NCI-H1092 (cell line): ENCODE data around the gene TFAP2C.

Experiments used
- DNase-seq: peaks from one replicate; lab custom pipeline; 2025; lab: John Stamatoyannopoulos, UW

The TFAP2C gene

DNA sequence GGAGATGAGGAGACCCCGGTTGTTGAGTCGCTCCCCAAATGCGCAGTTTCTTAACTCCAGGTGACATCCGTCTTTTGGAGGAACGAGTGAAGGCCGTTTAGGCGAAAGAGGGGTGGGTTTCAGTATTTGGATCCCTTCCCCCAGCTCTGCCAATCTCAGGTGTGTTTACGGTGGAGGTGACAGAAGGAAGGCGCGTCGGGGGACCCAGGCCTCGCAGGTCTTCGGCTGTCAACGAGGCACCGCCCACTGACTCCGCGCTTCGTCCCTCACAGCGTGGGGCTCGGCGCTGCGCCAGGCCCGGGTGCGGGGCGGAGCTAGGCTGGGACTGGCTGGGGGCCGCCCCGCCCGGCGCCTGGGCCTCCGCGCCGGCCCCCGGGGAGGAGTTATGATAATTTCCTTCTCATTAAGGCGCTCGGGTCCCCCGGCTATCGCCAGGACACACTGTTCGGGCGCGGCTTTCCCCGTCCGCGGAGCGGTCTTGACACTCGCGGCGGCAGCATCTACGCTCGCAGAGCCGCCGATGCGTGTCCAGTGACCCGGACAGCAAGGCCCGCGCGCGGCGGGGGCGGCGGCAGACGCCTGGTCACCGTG lies at the start of gene TFAP2C:
TSS of gene TFAP2C (plus strand) at position 434 of the 591 bp plus-strand sequence. CDS start 239 bp downstream, outside the sequence.
- DNase-seq, result no peak

DNA sequence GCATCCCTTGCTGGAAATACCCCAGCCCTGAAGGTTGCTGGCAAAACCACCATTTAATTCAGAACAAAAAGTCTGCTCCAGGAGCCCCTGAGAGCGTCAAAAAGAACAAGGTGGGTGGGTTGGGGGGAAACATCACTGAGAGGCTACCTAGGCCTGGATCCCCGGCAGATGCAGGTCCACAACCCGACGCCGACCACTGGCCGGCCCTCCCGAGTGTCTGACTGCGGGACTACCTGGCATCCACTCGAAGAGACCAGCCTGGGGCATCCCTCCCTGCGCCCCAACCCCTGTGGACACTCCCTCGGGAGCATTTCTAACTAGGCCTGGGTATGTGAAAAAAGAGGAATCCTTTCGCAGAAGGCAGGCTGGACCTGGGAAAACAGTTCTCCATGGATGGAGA lies 48.9 kb upstream of the TFAP2C start:
- no peak for DNase-seq

- no peak for DNase-seq
Measured at GRCh38 chr20:56581701-56582100, 47.4 kb upstream of the TFAP2C start.

DNA sequence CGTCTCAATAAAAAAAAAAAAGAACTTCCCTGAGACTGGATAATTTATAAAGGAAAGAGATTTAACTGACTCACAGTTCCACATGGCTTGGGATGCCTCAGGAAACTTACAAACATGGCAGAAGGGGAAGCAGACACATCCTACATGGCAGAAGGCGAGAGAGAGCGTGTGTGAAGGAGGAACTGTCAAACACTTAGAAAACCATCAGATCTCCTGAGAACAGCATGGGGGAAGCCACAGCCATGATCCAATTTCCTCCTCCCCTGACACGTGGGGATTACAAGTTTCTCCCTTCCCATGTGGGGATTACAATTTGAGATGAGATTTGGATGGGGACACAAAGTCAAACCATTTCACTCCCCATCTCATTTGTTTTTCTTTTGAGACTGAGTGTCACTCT lies 46.6 kb upstream of the TFAP2C start:
- DNase-seq, result no peak

DNA sequence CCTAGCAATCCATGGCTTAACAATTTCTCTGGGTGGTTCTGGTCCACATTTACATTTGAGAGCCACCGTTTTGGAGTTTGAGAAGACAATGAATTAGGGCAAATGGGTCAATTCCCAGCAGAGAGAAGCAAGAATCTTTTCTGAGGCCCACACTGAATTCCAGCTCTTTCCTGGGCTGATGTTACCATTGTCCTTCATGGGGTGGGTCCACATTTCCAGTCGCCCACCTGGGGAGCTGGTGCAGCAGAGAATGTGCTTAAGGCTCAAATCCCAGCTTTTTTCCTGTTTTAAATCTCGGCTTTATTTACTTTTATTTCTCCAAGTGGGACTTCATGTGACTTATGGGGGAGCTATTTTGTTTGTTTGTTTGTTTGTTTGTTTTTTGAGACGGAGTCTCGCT lies 44.2 kb upstream of the TFAP2C start:
- no peak for DNase-seq

DNA sequence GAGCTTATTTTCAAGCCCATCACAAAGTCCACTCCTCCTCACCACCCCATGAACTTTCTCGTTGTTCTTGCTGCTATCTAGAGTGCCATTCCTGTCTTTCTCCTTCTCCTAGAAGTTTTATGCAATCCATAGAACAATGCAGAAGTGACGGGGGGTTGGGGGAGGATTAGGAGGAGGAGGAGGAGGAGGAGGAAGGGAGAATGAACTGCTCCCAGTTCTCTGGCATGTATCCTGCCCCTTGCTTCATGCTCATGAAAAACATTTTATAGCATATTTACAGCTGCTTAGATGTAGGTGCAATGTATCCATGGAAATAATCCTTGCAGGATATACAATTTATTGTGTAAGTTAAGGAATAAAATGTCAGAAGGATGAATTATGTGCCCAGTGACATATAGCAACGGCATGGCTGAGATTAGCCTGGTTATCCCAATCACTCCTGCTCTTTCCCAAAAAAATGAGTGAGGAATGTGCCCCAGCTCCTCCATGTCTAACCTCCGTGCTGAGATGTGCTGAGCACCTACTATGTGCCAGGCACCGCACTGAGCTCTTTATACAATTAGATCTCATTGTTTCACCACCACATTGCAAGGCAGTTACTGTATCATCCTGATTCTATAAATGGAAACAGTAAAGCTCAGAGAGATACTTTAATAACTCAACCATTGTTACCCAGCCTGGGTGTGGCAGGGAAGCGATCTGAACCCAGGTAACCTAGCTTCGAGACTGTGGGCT lies 41.6 kb upstream of the TFAP2C start:
- DNase-seq, result no peak

DNA sequence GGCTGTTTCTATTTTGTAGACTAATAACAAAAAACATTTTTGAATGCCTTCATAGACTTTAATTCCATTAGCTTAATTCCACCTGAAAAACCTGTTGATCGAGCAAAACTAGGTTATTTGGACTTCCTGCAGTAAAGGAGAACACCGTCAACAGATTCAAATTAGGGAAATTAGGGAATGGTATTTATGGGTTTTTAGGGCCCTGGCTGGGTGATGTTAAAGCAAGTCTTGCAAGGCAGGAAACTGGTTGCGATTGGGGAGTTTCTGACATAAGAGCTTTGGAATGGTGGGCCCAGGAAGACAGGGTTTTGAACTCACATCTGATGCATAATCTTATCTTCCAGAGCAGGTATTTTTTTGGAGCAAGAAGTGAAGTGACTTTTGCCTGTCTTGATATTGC lies 40.1 kb upstream of the TFAP2C start:
- no peak for DNase-seq

GRCh38 chr20:56589633-56590032 lies 39.5 kb upstream of the TFAP2C start:
- no peak for DNase-seq

DNA sequence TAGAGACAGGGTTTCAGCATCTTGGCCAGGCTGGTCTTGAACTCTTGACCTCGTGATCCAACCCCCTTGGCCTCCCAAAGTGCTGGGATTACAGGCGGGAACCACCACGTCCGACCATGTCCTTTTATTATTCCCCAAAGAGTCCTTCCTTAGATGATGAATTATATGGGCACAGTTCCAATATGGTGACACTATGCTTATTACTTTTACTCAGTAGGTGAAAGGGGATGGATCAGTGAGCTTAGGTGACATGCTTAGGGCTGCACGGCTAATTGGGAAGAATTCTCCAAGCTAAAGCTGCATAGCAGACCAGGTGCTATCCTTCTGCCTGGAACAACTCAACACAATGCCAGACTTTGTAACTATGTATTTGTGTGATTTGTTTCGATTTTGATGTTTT lies 38.2 kb upstream of the TFAP2C start:
- DNase-seq, result no peak

- no peak for DNase-seq
Measured at GRCh38 chr20:56592211-56592610, 36.9 kb upstream of the TFAP2C start.

GRCh38 chr20:56592817-56593216 lies 36.3 kb upstream of the TFAP2C start:
- DNase-seq, result no peak

DNA sequence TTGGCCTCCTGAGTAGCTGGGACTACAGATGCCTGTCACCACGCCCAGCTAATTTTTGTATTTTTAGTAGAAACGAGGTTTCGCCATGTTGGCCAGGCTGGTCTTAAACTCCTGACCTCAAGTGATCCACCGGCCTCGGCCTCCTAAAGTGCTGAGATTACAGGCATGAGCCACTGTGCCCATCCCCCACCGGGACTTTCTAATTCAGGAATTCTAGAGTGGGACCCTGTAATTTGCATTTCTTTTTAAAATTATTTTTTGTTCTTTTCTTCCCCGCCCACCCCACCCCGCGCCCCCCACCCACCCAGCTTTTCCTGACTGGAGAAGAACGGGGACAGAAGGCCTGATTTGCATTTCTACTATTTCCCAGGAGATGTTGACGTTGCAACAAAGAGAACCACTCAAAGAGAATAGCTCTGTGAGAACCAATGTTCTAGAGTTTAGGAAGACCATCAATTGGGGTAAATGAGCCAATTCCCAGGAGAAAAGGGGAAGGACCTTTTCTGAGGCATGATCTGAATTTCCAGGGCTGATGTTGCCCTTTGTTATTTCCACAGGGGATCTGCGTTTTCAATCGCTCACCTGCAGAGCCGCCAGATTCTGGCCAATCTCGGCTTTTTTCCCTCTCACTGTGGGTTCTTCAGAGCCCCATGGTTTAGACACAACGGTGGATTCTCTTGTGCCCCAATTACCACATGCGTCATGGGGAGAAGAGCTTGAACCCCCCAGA lies 33.2 kb upstream of the TFAP2C start:
- no peak for DNase-seq

DNA sequence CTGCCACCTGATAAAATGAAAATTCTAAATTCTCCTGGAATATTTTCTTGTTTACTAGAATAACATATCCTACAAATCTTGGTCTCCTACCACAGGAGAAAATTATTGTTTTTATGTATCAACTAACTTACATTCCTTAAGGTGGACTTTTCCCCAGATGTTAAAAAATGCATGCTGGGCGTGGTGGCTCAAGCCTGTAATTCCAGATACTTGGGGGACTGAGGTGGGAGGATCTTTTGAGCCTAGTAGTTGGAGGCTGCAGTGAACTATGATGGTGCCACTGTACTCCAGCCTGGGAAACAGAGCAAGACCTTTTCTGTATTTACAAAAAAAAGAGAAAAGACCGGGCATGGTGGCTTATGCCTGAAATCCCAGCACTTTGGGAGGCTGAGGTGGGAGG lies 27.9 kb upstream of the TFAP2C start:
- no peak for DNase-seq

DNA sequence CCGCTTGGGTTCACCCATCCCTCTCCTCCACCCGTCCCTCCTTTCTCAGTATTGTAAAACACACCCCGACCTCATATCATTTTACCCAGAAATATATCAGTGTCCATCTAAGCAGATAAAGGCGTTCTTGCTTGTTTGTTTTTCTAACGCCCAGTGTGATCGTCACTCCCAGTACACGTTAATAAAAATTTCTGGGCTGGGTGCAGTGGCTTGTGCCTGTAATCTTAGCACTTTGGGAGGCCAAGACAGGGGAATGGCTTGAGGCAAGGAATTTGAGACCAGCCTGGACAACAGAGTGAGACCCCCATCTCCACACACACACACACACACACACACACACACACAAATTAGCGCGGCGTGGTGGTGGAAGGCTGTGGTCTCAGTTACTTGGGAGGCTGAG lies 24.4 kb upstream of the TFAP2C start:
- no peak for DNase-seq

DNA sequence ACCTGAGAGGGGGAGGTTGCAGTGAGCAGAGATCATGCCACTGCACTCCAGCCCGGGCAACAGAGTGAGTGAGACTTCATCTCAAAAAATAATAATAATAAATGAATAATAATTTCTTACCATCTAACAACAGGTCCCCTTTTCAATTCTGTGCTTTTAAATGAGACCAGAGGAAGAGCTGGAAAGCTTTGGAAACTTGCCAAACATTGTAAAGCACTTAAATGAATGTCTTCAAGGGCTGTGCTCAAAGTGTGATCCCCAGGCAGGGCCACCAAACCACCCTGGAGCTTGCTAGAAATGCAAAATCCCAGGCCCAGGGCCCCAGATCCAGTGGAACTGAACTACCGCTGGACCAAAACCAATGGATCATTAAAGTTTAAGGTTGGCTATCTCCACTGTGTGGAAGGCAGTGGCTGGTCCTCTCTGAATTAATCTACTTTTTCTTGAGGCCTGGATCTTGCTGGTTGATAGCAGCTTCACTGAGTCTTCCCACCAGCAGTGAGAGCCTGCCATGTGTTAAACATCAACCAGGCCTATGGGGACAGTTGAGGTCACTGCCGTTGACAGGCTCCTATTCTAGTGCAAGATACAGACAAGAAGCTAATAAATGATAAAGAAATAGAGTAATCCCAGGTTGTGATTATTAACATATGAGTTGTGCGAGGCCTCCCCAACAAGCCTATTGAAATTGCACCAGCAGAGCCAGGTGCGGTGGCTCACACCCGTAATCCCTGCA lies 23.7 kb upstream of the TFAP2C start:
- DNase-seq, result no peak

- DNase-seq, result no peak
Measured at GRCh38 chr20:56606174-56606945, 22.7 kb upstream of the TFAP2C start.

DNA sequence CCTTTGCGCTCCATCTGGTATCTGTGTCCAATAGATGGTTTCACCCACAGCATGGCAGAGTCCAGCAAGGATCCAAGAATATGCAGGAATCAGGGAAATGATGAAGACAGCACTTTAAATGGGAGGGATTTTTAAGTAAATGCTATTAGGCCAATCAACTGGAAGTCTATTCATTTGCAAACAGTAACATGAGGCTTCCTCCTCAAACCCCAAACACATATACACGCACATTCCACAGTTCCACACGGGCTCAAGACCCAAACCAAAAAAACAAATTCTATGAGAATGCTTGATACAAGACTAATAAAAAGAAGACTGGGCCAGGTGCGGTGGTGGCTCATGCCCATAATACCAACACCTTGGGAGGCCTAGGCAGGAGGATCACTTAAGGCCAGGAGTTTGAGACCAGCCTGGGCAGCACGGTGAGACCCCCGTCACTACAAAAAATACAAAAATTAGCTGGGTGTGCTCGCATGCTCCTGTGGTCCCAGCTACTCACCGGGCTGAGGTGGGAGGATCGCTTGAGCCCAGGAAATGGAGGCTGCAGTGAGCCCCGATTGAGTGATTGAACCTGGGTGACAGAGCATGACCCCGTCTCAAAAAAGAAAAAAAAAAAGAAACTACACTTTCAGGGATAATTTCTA lies 21.9 kb upstream of the TFAP2C start:
- DNase-seq, result no peak

- DNase-seq, result no peak
Measured at GRCh38 chr20:56608376-56608775, 20.7 kb upstream of the TFAP2C start.

- DNase-seq, result no peak
Measured at GRCh38 chr20:56609321-56609720, 19.8 kb upstream of the TFAP2C start.

DNA sequence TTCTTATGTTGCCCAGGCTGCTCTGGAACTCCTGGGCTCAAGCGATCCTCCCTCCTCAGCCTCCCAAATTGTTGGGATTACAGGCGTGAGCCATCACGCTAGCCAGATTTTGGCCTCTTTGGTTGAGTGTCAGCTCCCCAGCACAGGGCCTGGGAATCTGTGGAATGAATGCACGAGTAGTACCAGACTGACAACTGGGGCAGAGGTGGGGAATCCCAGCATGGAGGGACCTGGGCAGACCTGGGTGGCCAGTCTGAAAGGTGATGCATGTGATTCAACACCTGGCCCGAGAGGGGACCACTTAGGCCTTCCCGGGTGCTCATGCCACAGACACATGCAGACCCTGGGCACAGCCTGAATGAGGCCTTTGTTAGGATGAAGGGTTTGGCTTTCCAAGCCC lies 19.0 kb upstream of the TFAP2C start:
- no peak for DNase-seq

GRCh38 chr20:56614196-56614595 lies 14.9 kb upstream of the TFAP2C start:
- DNase-seq, result no peak
